Stomach smooth muscle (tissue), 2 donors: Measurements from ENCODE around the gene ZMPSTE24.

Source experiments
- H3K27ac ChIP-seq: one replicate; pipeline ENCODE4 v1.7.0; 2013; ENCODE audit warnings: mild to moderate bottlenecking, low read length, inconsistent platforms
- H3K27me3 ChIP-seq, 2 donors: one replicate each; pipeline ENCODE4 v1.7.0; 2013; ENCODE audit warnings: low read length in 2 of 2; ENCODE audit not compliant: insufficient read depth in 2 of 2, control insufficient read depth in 1 of 2
- H3K36me3 ChIP-seq, 2 donors: one replicate each; pipeline ENCODE4 v1.7.0; 2013; ENCODE audit warnings: low read length in 2 of 2; ENCODE audit not compliant: control insufficient read depth in 2 of 2, insufficient read depth in 2 of 2
- H3K4me1 ChIP-seq: one replicate; pipeline ENCODE4 v1.7.0; 2013; ENCODE audit warnings: low read length; ENCODE audit not compliant: control insufficient read depth, insufficient read depth
- H3K4me3 ChIP-seq, 2 donors: one replicate each; pipeline ENCODE4 v1.7.0; 2013; ENCODE audit warnings: low read length in 2 of 2
- H3K9ac ChIP-seq, 2 donors: one replicate each; pipeline ENCODE4 v1.7.0; 2013; ENCODE audit warnings: low read length in 2 of 2, mild to moderate bottlenecking in 1 of 2
- H3K9me3 ChIP-seq, 2 donors: one replicate each; pipeline ENCODE4 v1.7.0; 2013; ENCODE audit warnings: low read length in 2 of 2; ENCODE audit not compliant: control insufficient read depth in 2 of 2
- donor health status: healthy.
- donor health status: Pancreatic carcinoma.

ZMPSTE24 gene

GRCh38 chr1:40241362-40241761 lies 16.7 kb upstream of the ZMPSTE24 start:
- H3K4me3 ChIP-seq, result no peak overlapping the region
- no peak overlapping the region for H3K27ac ChIP-seq
- H3K4me1 ChIP-seq, result no peaks in the 10 kb centered on the region
- no peaks in the 10 kb centered on the region for H3K27me3 ChIP-seq
- no peaks in the 10 kb centered on the region for H3K9me3 ChIP-seq
- peaks cover 14 to 17% of the 10 kb centered on the region in 2 donors for H3K36me3 ChIP-seq
- no peak overlapping the region for H3K9ac ChIP-seq

- Histone ChIP-seq H3K9me3 (no peaks in the 10 kb centered on the region), H3K27me3 (no peaks in the 10 kb centered on the region), H3K4me1 (no peaks in the 10 kb centered on the region), H3K9ac (no peak overlapping the region), H3K27ac (no peak overlapping the region), H3K36me3 (peaks cover 0 to 5% of the 10 kb centered on the region in 2 donors), H3K4me3 (no peak overlapping the region)
These were observed 14.7 kb upstream of the ZMPSTE24 start for GRCh38 chr1:40243351-40243750.

DNA sequence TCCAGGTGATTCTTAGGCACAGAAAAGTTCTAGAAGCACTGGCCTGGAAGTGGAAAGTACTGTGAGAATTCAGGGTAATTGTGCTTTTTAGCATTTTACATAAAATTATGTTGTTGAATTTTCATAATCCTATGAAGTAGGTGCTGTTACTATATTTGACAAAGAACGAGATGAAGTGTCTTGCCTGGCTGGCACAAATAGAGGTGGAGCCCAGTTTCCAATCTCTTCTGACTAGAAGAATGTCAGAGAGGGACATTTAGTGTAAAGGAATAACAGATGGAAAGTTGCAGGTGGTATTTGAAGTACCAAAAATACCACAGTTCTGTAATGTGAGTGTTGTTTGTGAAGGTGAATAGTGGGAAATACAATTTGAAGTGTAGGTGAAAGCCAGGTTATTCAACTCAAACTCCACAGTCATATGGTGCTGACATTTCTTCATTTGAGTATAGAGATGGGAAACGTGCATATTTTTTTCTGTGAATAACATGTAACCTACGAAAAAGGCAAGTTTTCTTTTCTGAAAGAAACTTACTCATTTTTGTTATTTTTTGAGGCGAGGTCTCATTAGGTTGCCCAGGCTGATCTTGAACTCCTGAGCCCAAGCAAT lies 13.8 kb upstream of the ZMPSTE24 start:
- Histone ChIP-seq H3K4me1 (no peaks in the 10 kb centered on the region), H3K27ac (no peak overlapping the region), H3K27me3 (no peaks in the 10 kb centered on the region), H3K9me3 (no peaks in the 10 kb centered on the region), H3K4me3 (no peak overlapping the region), H3K9ac (no peak overlapping the region), H3K36me3 (peaks cover 0 to 3% of the 10 kb centered on the region in 2 donors)

- no peaks in the 10 kb centered on the region for H3K4me1 ChIP-seq
- H3K27me3 ChIP-seq, result no peaks in the 10 kb centered on the region
These were observed 12.3 kb upstream of the ZMPSTE24 start for GRCh38 chr1:40245686-40246085.

GRCh38 chr1:40247655-40248054 lies 10.4 kb upstream of the ZMPSTE24 start, which contains the start of gene TMCO2:
Gene TMCO2, plus strand, starts transcription at chr1:40247937. Its CDS starts 57 bp downstream, at chr1:40247994.
- Histone ChIP-seq H3K9ac (no peak within 1 kb of the TSS), H3K27me3 (no peaks in the 10 kb centered on the region), H3K36me3 (no peaks in the 10 kb centered on the region), H3K4me1 (no peaks in the 10 kb centered on the region), H3K27ac (no peak within 1 kb of the TSS), H3K9me3 (no peaks in the 10 kb centered on the region), H3K4me3 (no peak within 1 kb of the TSS)

More at GRCh38 chr1:40245686-40246085, 12.3 kb upstream of the ZMPSTE24 start:
- Histone ChIP-seq H3K36me3 (no peaks in the 10 kb centered on the region), H3K27ac (no peak overlapping the region), H3K9ac (no peak overlapping the region), H3K4me3 (no peak overlapping the region), H3K9me3 (no peaks in the 10 kb centered on the region)

- Histone ChIP-seq H3K9ac (no peak overlapping the region), H3K27me3 (no peaks in the 10 kb centered on the region), H3K4me3 (no peak overlapping the region), H3K9me3 (no peaks in the 10 kb centered on the region), H3K36me3 (no peaks in the 10 kb centered on the region), H3K27ac (no peak overlapping the region), H3K4me1 (no peaks in the 10 kb centered on the region)
These were observed 9.6 kb upstream of the ZMPSTE24 start for GRCh38 chr1:40248412-40248811.

- no peak overlapping the region for H3K9ac ChIP-seq
- no peak overlapping the region for H3K4me3 ChIP-seq
- H3K27me3 ChIP-seq, result no peaks in the 10 kb centered on the region
- no peak overlapping the region for H3K27ac ChIP-seq
- no peaks in the 10 kb centered on the region for H3K4me1 ChIP-seq
- no peaks in the 10 kb centered on the region for H3K9me3 ChIP-seq
- no peaks in the 10 kb centered on the region for H3K36me3 ChIP-seq
These were observed 6.6 kb upstream of the ZMPSTE24 start for GRCh38 chr1:40251456-40251855.

GRCh38 chr1:40252601-40253000 lies 5.4 kb upstream of the ZMPSTE24 start:
- Histone ChIP-seq H3K9ac (no peak overlapping the region), H3K4me1 (no peaks in the 10 kb centered on the region), H3K9me3 (no peaks in the 10 kb centered on the region), H3K4me3 (no peak overlapping the region), H3K27ac (no peak overlapping the region), H3K36me3 (no peaks in the 10 kb centered on the region), H3K27me3 (no peaks in the 10 kb centered on the region)

- no peaks in the 10 kb centered on the region for H3K9me3 ChIP-seq
- peaks cover 12% of the 10 kb centered on the region for H3K4me1 ChIP-seq
- peaks cover 0 to 2% of the 10 kb centered on the region in 2 donors for H3K36me3 ChIP-seq
- no peak overlapping the region for H3K9ac ChIP-seq
- no peaks in the 10 kb centered on the region for H3K27me3 ChIP-seq
- no peak overlapping the region for H3K27ac ChIP-seq
- no peak overlapping the region for H3K4me3 ChIP-seq
These were observed 2.8 kb upstream of the ZMPSTE24 start for GRCh38 chr1:40255231-40255630.

GRCh38 chr1:40256401-40257084 lies 1.5 kb upstream of the ZMPSTE24 start:
- no peaks in the 10 kb centered on the region for H3K9me3 ChIP-seq
- peak overlapping the region; percentile 95 to 99 for H3K4me3 ChIP-seq
- H3K36me3 ChIP-seq, result peaks cover 6 to 7% of the 10 kb centered on the region in 2 donors
- H3K27me3 ChIP-seq, result no peaks in the 10 kb centered on the region
- H3K4me1 ChIP-seq, result peaks cover 15% of the 10 kb centered on the region
- peak overlapping the region; percentile 99 to 100 for H3K9ac ChIP-seq
- H3K27ac ChIP-seq, result peak overlapping the region; percentile 97

GRCh38 chr1:40257313-40257687 lies 736 bp upstream of the ZMPSTE24 start:
- H3K27me3 ChIP-seq, result no peaks in the 10 kb centered on the region

More at GRCh38 chr1:40257313-40257687, 736 bp upstream of the ZMPSTE24 start:
- Histone ChIP-seq H3K36me3 (peaks cover 6 to 7% of the 10 kb centered on the region in 2 donors), H3K9me3 (no peaks in the 10 kb centered on the region), H3K9ac (peak overlapping the region; percentile 99 to 100), H3K4me1 (peaks cover 15% of the 10 kb centered on the region), H3K4me3 (peak overlapping the region; percentile 95 to 99), H3K27ac (peak overlapping the region; percentile 97)
